PC-9 (cell line): ENCODE data around the gene AADAC. TPM values are rescaled to one million over a fixed set of nuclear protein-coding genes. Genes with fewer than 3 reads are reported as not detected.

Experiments
- BruUV-seq: library from RNA; stranded (reverse); fragments of 400-500 nt; replicated peaks from 2 replicates; lab custom pipeline; 2021; lab: Mats Ljungman, UMichigan
- CTCF ChIA-PET: fragments of 300-600 bp; sonication (Branson Sonifier 250); formaldehyde crosslinking; loops from one replicate; lab custom pipeline; 2022; ENCODE audit warnings: antibody characterized with exemption; lab: Charles Lee
- POLR2A ChIA-PET: fragments of 300-600 bp; sonication (Branson Sonifier 250); formaldehyde crosslinking; loops from one replicate; lab custom pipeline; 2022; ENCODE audit warnings: antibody characterized with exemption; ENCODE audit not compliant: unreplicated experiment; lab: Charles Lee
- DNase-seq, 2 experiments: peaks; one replicate each; pipeline versions ENCODE4 v3.0.0 to v3.0.0-alpha.2; 2015 to 2022; ENCODE audit warnings: mixed read lengths in 1 of 2
- H2AFZ ChIP-seq: fragments of 200-600 bp; sonication (generic); 2 replicates; pipeline ENCODE4 v1.8.1; 2017; ENCODE audit warnings: antibody characterized with exemption
- H3F3A ChIP-seq: fragments of 200-600 bp; sonication (generic); 2 replicates; pipeline ENCODE4 v1.8.1; 2017; ENCODE audit warnings: antibody characterized with exemption, mild to moderate bottlenecking, low read depth; ENCODE audit not compliant: insufficient read depth
- H3K27ac ChIP-seq: fragments of 200-600 bp; sonication (generic); 2 replicates; pipeline ENCODE4 v1.6.1; 2016; ENCODE audit warnings: mixed run types
- H3K27me3 ChIP-seq: fragments of 200-600 bp; sonication (generic); 2 replicates; pipeline ENCODE4 v1.6.1; 2016; ENCODE audit warnings: low read depth, mixed run types; ENCODE audit not compliant: insufficient read depth
- H3K36me3 ChIP-seq: fragments of 200-600 bp; sonication (generic); 2 replicates; pipeline ENCODE4 v1.6.1; 2016; ENCODE audit warnings: low read depth, mixed run types
- H3K4me1 ChIP-seq: fragments of 200-600 bp; sonication (generic); replicated peaks from 2 replicates; pipeline ENCODE4 v1.6.1; 2016; ENCODE audit warnings: mixed run types; ENCODE audit not compliant: insufficient read depth
- H3K4me2 ChIP-seq: fragments of 200-600 bp; sonication (generic); 2 replicates; pipeline ENCODE4 v1.6.1; 2017; ENCODE audit warnings: mixed run types
- H3K4me3 ChIP-seq: fragments of 200-600 bp; sonication (generic); 2 replicates; pipeline ENCODE4 v1.6.1; 2016; ENCODE audit warnings: mixed run types
- H3K79me2 ChIP-seq: fragments of 200-600 bp; sonication (generic); 2 replicates; pipeline ENCODE4 v1.6.1; 2017; ENCODE audit warnings: low read depth, mixed run types
- H3K9me2 ChIP-seq: fragments of 200-600 bp; sonication (generic); 2 replicates; pipeline ENCODE4 v1.8.1; 2017; ENCODE audit warnings: mild to moderate bottlenecking; ENCODE audit not compliant: insufficient read depth
- H3K9me3 ChIP-seq: fragments of 200-600 bp; sonication (generic); 2 replicates; pipeline ENCODE4 v1.8.1; 2016; ENCODE audit warnings: low read depth; ENCODE audit not compliant: insufficient read depth
- H4K20me1 ChIP-seq: fragments of 200-600 bp; sonication (generic); 2 replicates; pipeline ENCODE4 v1.8.1; 2017; ENCODE audit not compliant: insufficient read depth
- CTCF ChIP-seq: fragments of 200-600 bp; sonication (generic); conservative IDR thresholded peaks from 2 replicates; pipeline ENCODE4 v1.6.1; 2017; ENCODE audit warnings: mixed run types, antibody characterized with exemption, mild to moderate bottlenecking, moderate library complexity
- EZH2 ChIP-seq: fragments of 200-600 bp; sonication (generic); IDR thresholded peaks from 2 replicates; pipeline ENCODE4 v1.8.0; 2017; ENCODE audit warnings: antibody characterized with exemption, low read depth
- intact Hi-C: fragments of 100-400 bp; cut with micrococcal nuclease; formaldehyde crosslinking; loops from one replicate; pipeline ENCODE4 v1.10.0; 2022; ENCODE audit not compliant: unreplicated experiment
- total RNA-seq: library from RNA; stranded (reverse); gene quantifications from 2 replicates; pipeline ENCODE4 v1.2.3, GENCODE V29; 2021

Gene AADAC
- total RNA-seq, 1 experiment from 2014 or later: 4.7 TPM

- POLR2A ChIA-PET: interaction anchor here (0.6 kb wide), 1 partner anchor 7 kb away, joined by 3 read pairs; no protein-coding TSS in a partner anchor
- H4K20me1 ChIP-seq: no peaks in the 10 kb centered on the region
- DNase-seq: no peak
- no peaks in the 10 kb centered on the region for H3K9me3 ChIP-seq
- H3K27ac ChIP-seq: no peak overlapping the region
- H2AFZ ChIP-seq: no peak overlapping the region
- H3K4me3 ChIP-seq: no peak overlapping the region
- BruUV-seq: no TSS peak
- H3K79me2 ChIP-seq: no peaks in the 10 kb centered on the region
- intact Hi-C loops: no loop called here
- no peaks in the 10 kb centered on the region for H3K36me3 ChIP-seq
- TF ChIP-seq CTCF (no peak), EZH2 (no peak)
- H3K4me1 ChIP-seq: no peaks in the 10 kb centered on the region
- CTCF ChIA-PET: no interaction called here
- no peaks in the 10 kb centered on the region for H3K9me2 ChIP-seq
- H3K4me2 ChIP-seq: no peak overlapping the region
- H3K27me3 ChIP-seq: no peaks in the 10 kb centered on the region
- H3F3A ChIP-seq: no peaks in the 10 kb centered on the region
Measured at GRCh38 chr3:151777880-151778279, 36.0 kb upstream of the AADAC start.

- DNase-seq: no peak
- peaks cover 16% of the 10 kb centered on the region for H3K4me1 ChIP-seq
- H3K4me2 ChIP-seq: no peak overlapping the region
- no TSS peak for BruUV-seq
- H2AFZ ChIP-seq: no peak overlapping the region
- no peaks in the 10 kb centered on the region for H3F3A ChIP-seq
- H3K9me3 ChIP-seq: no peaks in the 10 kb centered on the region
- ChIA-PET CTCF (interaction anchor here (0.6 kb wide), 1 partner anchor 496 kb away, joined by 4 read pairs; no protein-coding TSS in a partner anchor), POLR2A (interaction anchor here (0.6 to 0.7 kb wide), 2 partner anchors 173 to 1163 kb away, joined by 3 to 9 read pairs; no protein-coding TSS in a partner anchor)
- no peak for TF ChIP-seq CTCF
- intact Hi-C loops: no loop called here
- H3K79me2 ChIP-seq: no peaks in the 10 kb centered on the region
- no peaks in the 10 kb centered on the region for H3K9me2 ChIP-seq
- H3K36me3 ChIP-seq: no peaks in the 10 kb centered on the region
- H3K4me3 ChIP-seq: no peak overlapping the region
- H3K27ac ChIP-seq: no peak overlapping the region
- no peaks in the 10 kb centered on the region for H4K20me1 ChIP-seq
- no peaks in the 10 kb centered on the region for H3K27me3 ChIP-seq
Measured at GRCh38 chr3:151787626-151788025, 26.3 kb upstream of the AADAC start.

GRCh38 chr3:151788401-151788800 lies 25.5 kb upstream of the AADAC start:
- no peak for DNase-seq
- H3K79me2 ChIP-seq: no peaks in the 10 kb centered on the region
- no peak overlapping the region for H3K27ac ChIP-seq
- BruUV-seq: no TSS peak
- intact Hi-C loops: no loop called here
- no peak overlapping the region for H2AFZ ChIP-seq
- ChIA-PET POLR2A (no interaction called here), CTCF (no interaction called here)
- no peaks in the 10 kb centered on the region for H3K27me3 ChIP-seq
- H4K20me1 ChIP-seq: no peaks in the 10 kb centered on the region
- H3K36me3 ChIP-seq: no peaks in the 10 kb centered on the region
- no peaks in the 10 kb centered on the region for H3F3A ChIP-seq
- no peaks in the 10 kb centered on the region for H3K9me3 ChIP-seq
- H3K4me3 ChIP-seq: no peak overlapping the region
- H3K9me2 ChIP-seq: no peaks in the 10 kb centered on the region
- no peak overlapping the region for H3K4me2 ChIP-seq
- H3K4me1 ChIP-seq: peaks cover 16% of the 10 kb centered on the region
- TF ChIP-seq CTCF (no peak), EZH2 (no peak)
